IMR-90 (cell line): Measurements from ENCODE around the gene PROB1. TPM values are rescaled to one million over a fixed set of nuclear protein-coding genes. Genes with fewer than 3 reads are reported as not detected.

Experiments used
- ATAC-seq: fragments of 200-7000 bp; cut with Tn5 transposase; 2 replicates; pipeline ENCODE4 v1.9.1; 2020; ENCODE audit warnings: low read depth, mild to moderate bottlenecking, moderate library complexity
- BruUV-seq: library from RNA; stranded (reverse); fragments of 400-500 nt; replicated peaks from 2 replicates; lab custom pipeline; 2021; lab: Mats Ljungman, UMichigan
- CTCF ChIA-PET: fragments of 300-600 bp; formaldehyde crosslinking; extraction: SDS; loops from one replicate; lab custom pipeline; 2021; ENCODE audit warnings: antibody characterized with exemption; lab: Yijun Ruan, JAX
- POLR2A ChIA-PET: fragments of 300-600 bp; sonication (Branson Sonifier 250); formaldehyde crosslinking; loops from one replicate; lab custom pipeline; 2022; ENCODE audit warnings: antibody characterized with exemption; ENCODE audit not compliant: unreplicated experiment; lab: Charles Lee
- DNase-seq: peaks from one replicate; pipeline ENCODE4 v3.0.0; 2013
- H2AFZ ChIP-seq: replicated peaks from 2 replicates; pipeline ENCODE3; 2013; ENCODE audit warnings: low read length, mild to moderate bottlenecking; ENCODE audit not compliant: poor library complexity
- H2AK5ac ChIP-seq: 2 replicates; pipeline ENCODE4 v1.6.1; 2013; ENCODE audit warnings: low read depth, low read length, inconsistent platforms
- H2AK9ac ChIP-seq: replicated peaks from 2 replicates; pipeline ENCODE3; 2013; ENCODE audit warnings: mild to moderate bottlenecking, low read depth, low read length, moderate library complexity; ENCODE audit not compliant: poor library complexity
- H2BK120ac ChIP-seq: 2 replicates; pipeline ENCODE4 v1.6.1; 2013; ENCODE audit warnings: low read depth, low read length, inconsistent platforms
- H2BK15ac ChIP-seq: 3 replicates; pipeline ENCODE4 v1.6.1; 2013; ENCODE audit warnings: low read depth, low read length, inconsistent platforms
- H2BK20ac ChIP-seq: 2 replicates; pipeline ENCODE4 v1.6.1; 2013; ENCODE audit warnings: low read depth, mild to moderate bottlenecking, inconsistent platforms, low read length, moderate library complexity
- H2BK5ac ChIP-seq: 2 replicates; pipeline ENCODE4 v1.6.1; 2013; ENCODE audit warnings: mild to moderate bottlenecking, low read depth, low read length, inconsistent platforms; ENCODE audit not compliant: poor library complexity, severe bottlenecking
- H3K14ac ChIP-seq: replicated peaks from 2 replicates; pipeline ENCODE4 v1.6.1; 2013; ENCODE audit warnings: low read depth, low read length, inconsistent platforms
- H3K18ac ChIP-seq: 2 replicates; pipeline ENCODE4 v1.6.1; 2013; ENCODE audit warnings: low read depth, low read length, control low read depth
- H3K23ac ChIP-seq: 2 replicates; pipeline ENCODE4 v1.6.1; 2013; ENCODE audit warnings: low read depth, low read length, inconsistent platforms
- H3K27ac ChIP-seq: 2 replicates; pipeline ENCODE4 v1.5.1; 2013; ENCODE audit warnings: mild to moderate bottlenecking, control low read depth, low read length; ENCODE audit not compliant: insufficient read depth
- H3K27me3 ChIP-seq: 2 replicates; pipeline ENCODE4 v1.6.1; 2013; ENCODE audit warnings: low read length; ENCODE audit not compliant: control insufficient read depth, insufficient read depth
- H3K36me3 ChIP-seq: 2 replicates; pipeline ENCODE4 v1.6.1; 2013; ENCODE audit warnings: low read length, mixed read lengths; ENCODE audit not compliant: control insufficient read depth, insufficient read depth
- H3K4ac ChIP-seq: 2 replicates; pipeline ENCODE4 v1.6.1; 2013; ENCODE audit warnings: low read depth, low read length, inconsistent platforms
- H3K4me1 ChIP-seq: 2 replicates; pipeline ENCODE4 v1.6.1; 2013; ENCODE audit warnings: low read length, mixed read lengths; ENCODE audit not compliant: control insufficient read depth, insufficient read depth
- H3K4me2 ChIP-seq: 2 replicates; pipeline ENCODE4 v1.6.1; 2013; ENCODE audit warnings: low read depth, mild to moderate bottlenecking, control low read depth, low read length, moderate library complexity
- H3K4me3 ChIP-seq: 2 replicates; pipeline ENCODE4 v1.5.1; 2013; ENCODE audit warnings: low read depth, mild to moderate bottlenecking, control low read depth, low read length, moderate library complexity; ENCODE audit not compliant: insufficient read depth
- H3K56ac ChIP-seq: 2 replicates; pipeline ENCODE4 v1.6.1; 2013; ENCODE audit warnings: low read length, inconsistent platforms; ENCODE audit not compliant: insufficient read depth; ENCODE audit errors: extremely low read depth
- H3K79me1 ChIP-seq, 2 experiments: 2 replicates each; pipeline ENCODE4 v1.6.1; 2013; ENCODE audit warnings: low read length in 2 of 2, inconsistent platforms in 1 of 2, low read depth in 1 of 2
- H3K9ac ChIP-seq: 2 replicates; pipeline ENCODE4 v1.6.1; 2013; ENCODE audit warnings: low read depth, low read length, control low read depth
- H3K9me1 ChIP-seq: 2 replicates; pipeline ENCODE4 v1.6.1; 2013; ENCODE audit warnings: low read length, inconsistent platforms; ENCODE audit not compliant: insufficient read depth
- H3K9me3 ChIP-seq: 2 replicates; pipeline ENCODE4 v1.6.1; 2013; ENCODE audit warnings: low read length; ENCODE audit not compliant: control insufficient read depth, insufficient read depth
- H4K20me1 ChIP-seq: 2 replicates; pipeline ENCODE4 v1.6.1; 2013; ENCODE audit warnings: low read length, inconsistent platforms; ENCODE audit not compliant: insufficient read depth
- H4K5ac ChIP-seq: 2 replicates; pipeline ENCODE4 v1.6.1; 2013; ENCODE audit warnings: mild to moderate bottlenecking, low read depth, low read length, control low read depth
- H4K8ac ChIP-seq, 2 experiments: 2 replicates each; pipeline ENCODE4 v1.6.1; 2013; ENCODE audit warnings: low read depth in 2 of 2, low read length in 2 of 2, control low read depth in 1 of 2, inconsistent platforms in 1 of 2
- H4K91ac ChIP-seq: 2 replicates; pipeline ENCODE4 v1.6.1; 2013; ENCODE audit warnings: low read depth, low read length, inconsistent platforms; ENCODE audit not compliant: insufficient read depth
- BHLHE40 ChIP-seq: fragments of 150-350 bp; IDR thresholded peaks from 2 replicates; pipeline ENCODE4 v1.6.1; 2016; ENCODE audit warnings: mild to moderate bottlenecking, low read depth, low read length
- FOS ChIP-seq: fragments of 150-350 bp; IDR thresholded peaks from 2 replicates; pipeline ENCODE4 v1.6.1; 2016; ENCODE audit warnings: low read depth, low read length
- MAZ ChIP-seq: IDR thresholded peaks from 2 replicates; pipeline ENCODE4 v1.6.1; 2012; ENCODE audit warnings: low read depth, mild to moderate bottlenecking, low read length, improper control_type of control experiment, moderate library complexity, borderline replicate concordance
- MXI1 ChIP-seq: IDR thresholded peaks from 2 replicates; pipeline ENCODE4 v1.6.1; 2012; ENCODE audit warnings: low read depth, mild to moderate bottlenecking, low read length, moderate library complexity, borderline replicate concordance
- NFE2L2 ChIP-seq: fragments of 150-350 bp; IDR thresholded peaks from 2 replicates; pipeline ENCODE4 v1.6.1; 2016; ENCODE audit warnings: low read depth, mild to moderate bottlenecking, low read length
- RCOR1 ChIP-seq: IDR thresholded peaks from 2 replicates; pipeline ENCODE4 v1.6.1; 2012; ENCODE audit warnings: mild to moderate bottlenecking, low read length, improper control_type of control experiment; ENCODE audit not compliant: insufficient replicate concordance
- WGBS, 2 experiments: methylation state at CpG; one replicate each; pipeline versions ENCODE4 v1.1.5 to v1.1.7; 2013; ENCODE audit warnings: missing lambda C conversion rate in 2 of 2; ENCODE audit not compliant: insufficient read length in 1 of 2; ENCODE audit errors: extremely low coverage in 2 of 2; 5-methylcytosine and 5-hydroxymethylcytosine counted together
- dilution Hi-C: fragments of 300-500 bp; cut with HindIII; formaldehyde crosslinking; loops from one replicate; pipeline ENCODE4 v1.14.3; 2018; ENCODE audit warnings: low sequenced_read_pairs; ENCODE audit not compliant: unreplicated experiment
- in situ Hi-C: fragments of 300-500 bp; cut with MboI; formaldehyde crosslinking; loops from 3 replicates; pipeline ENCODE4 v1.14.3; 2019; ENCODE audit warnings: low sequenced_read_pairs, inconsistent platforms, mixed read lengths
- intact Hi-C: fragments of 100-400 bp; cut with micrococcal nuclease; formaldehyde crosslinking; loops from 2 replicates; pipeline ENCODE4 v1.10.0; 2022
- polyA plus RNA-seq, 3 experiments: library from polyadenylated mRNA; depleted of rRNA; stranded (reverse); fragments of >200 nt; gene quantifications; 2 replicates each; pipeline ENCODE4 v1.2.3, GENCODE V29; 2012; ENCODE audit warnings: low replicate concordance in 1 of 3
- total RNA-seq: library from RNA; depleted of rRNA; stranded (reverse); fragments of >200 nt; gene quantifications from 2 replicates; pipeline ENCODE4 v1.2.3, GENCODE V29; 2012
- TF ChIP-seq, protein P1 (sequence below): conservative IDR thresholded peaks from 2 replicates; pipeline ENCODE4 v1.5.1; 2012; ENCODE audit warnings: mild to moderate bottlenecking, low read depth, low read length, improper control_type of control experiment

Gene PROB1
- total and polyA plus RNA-seq, 2 of the 4 experiments (the other 2 are of a cell fraction), result under 0.01 to 0.38 TPM

DNA sequence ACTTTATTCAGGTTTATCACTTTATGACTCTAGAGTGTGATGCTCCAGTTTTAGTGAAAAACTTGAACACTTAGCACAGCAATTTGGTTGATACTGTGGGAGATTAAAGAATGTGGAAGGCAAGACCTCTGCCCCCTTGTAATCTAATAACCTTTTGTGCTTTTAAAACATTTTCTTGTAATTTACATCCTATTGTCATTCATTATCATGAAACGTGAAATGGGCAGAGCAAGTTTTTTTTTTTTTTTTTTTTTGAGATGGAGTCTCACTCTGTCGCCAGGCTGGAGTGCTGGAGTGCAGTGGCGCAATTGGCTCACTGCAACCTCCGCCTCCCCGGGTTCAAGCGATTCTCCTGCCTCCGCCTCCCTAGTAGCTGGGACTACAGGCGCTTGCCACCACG, 51.4 kb downstream of the PROB1 start:
- Histone ChIP-seq H2AK9ac (no peak overlapping the region), H3K14ac (no peak overlapping the region), H3K4me1 (peaks cover 3% of the 10 kb centered on the region), H2AFZ (no peak overlapping the region), H2BK5ac (no peak overlapping the region), H3K23ac (peak overlapping the region; percentile 73; the same call in 1 of the 2 replicates), H3K36me3 (no peaks in the 10 kb centered on the region), H2BK20ac (no peak overlapping the region), H3K4me2 (peak overlapping the region; percentile 91), H4K8ac (no peak overlapping the region), H4K91ac (no peak overlapping the region), H3K4me3 (peak overlapping the region; percentile 76), H3K9ac (peak overlapping the region; percentile 46; the same call in 1 of the 2 replicates), H3K27me3 (no peaks in the 10 kb centered on the region), H3K27ac (no peak overlapping the region), H3K18ac (no peak overlapping the region), H3K4ac (no peak overlapping the region), H2BK15ac (no peak overlapping the region), H3K9me3 (no peaks in the 10 kb centered on the region), H2AK5ac (no peak overlapping the region), H4K5ac (no peak overlapping the region), H3K56ac (no peak overlapping the region), H2BK120ac (no peak overlapping the region), H3K9me1 (peaks cover 8% of the 10 kb centered on the region; the same call in 1 of the 2 replicates), H4K20me1 (peaks cover 69% of the 10 kb centered on the region), H3K79me1 (peaks cover 0 to 46% of the 10 kb centered on the region in 2 experiments; a peak in 2 of 4 replicates)
- POLR2A ChIA-PET, result no interaction called here
- in situ Hi-C loops (no loop called here), dilution Hi-C loops (no loop called here), intact Hi-C loops (no loop called here)
- no peak for DNase-seq
- ATAC-seq, result no peak
- BruUV-seq, result no TSS peak
- WGBS, 2 experiments, result no CpG with 5 or more reads among the region's 9 CpGs
- CTCF ChIA-PET, result no interaction called here
- TF ChIP-seq, protein P1, sequence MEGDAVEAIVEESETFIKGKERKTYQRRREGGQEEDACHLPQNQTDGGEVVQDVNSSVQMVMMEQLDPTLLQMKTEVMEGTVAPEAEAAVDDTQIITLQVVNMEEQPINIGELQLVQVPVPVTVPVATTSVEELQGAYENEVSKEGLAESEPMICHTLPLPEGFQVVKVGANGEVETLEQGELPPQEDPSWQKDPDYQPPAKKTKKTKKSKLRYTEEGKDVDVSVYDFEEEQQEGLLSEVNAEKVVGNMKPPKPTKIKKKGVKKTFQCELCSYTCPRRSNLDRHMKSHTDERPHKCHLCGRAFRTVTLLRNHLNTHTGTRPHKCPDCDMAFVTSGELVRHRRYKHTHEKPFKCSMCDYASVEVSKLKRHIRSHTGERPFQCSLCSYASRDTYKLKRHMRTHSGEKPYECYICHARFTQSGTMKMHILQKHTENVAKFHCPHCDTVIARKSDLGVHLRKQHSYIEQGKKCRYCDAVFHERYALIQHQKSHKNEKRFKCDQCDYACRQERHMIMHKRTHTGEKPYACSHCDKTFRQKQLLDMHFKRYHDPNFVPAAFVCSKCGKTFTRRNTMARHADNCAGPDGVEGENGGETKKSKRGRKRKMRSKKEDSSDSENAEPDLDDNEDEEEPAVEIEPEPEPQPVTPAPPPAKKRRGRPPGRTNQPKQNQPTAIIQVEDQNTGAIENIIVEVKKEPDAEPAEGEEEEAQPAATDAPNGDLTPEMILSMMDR, result no peak
- TF ChIP-seq BHLHE40, result no peak
- TF ChIP-seq MAZ, result no peak
- TF ChIP-seq NFE2L2, result no peak
- no peak for TF ChIP-seq FOS
- no peak for TF ChIP-seq MXI1
- no peak for TF ChIP-seq RCOR1
